ENCODE data around the gene PNPLA5.
"Not testable (repeated sequence)": the region's sequence is repeated elsewhere in the genome, so short reads cannot be mapped to it uniquely, and the experiment has no call there.

The PNPLA5 gene

GRCh38 chr22:43881091-43882061 lies 10.4 kb downstream of the PNPLA5 start:
- no peak for DNase-seq (ENCODE audit: low read depth in 3 of 3, low spot score in 1 of 3)

GRCh38 chr22:43880541-43880991 lies 11.2 kb downstream of the PNPLA5 start:
- no peak for DNase-seq (ENCODE audit: low read depth in 3 of 3, low spot score in 1 of 3)

- DNase-seq (ENCODE audit: low read depth in 3 of 3, low spot score in 1 of 3): no peak
These were observed 11.8 kb downstream of the PNPLA5 start for GRCh38 chr22:43879901-43880540.

- DNase-seq (ENCODE audit: low read depth in 3 of 3, low spot score in 1 of 3): no peak
These were observed 12.8 kb downstream of the PNPLA5 start for GRCh38 chr22:43878831-43879550.

- DNase-seq (ENCODE audit: low read depth in 3 of 3, low spot score in 1 of 3): no peak
These were observed 13.6 kb downstream of the PNPLA5 start for GRCh38 chr22:43878079-43878795.

- DNase-seq (ENCODE audit: low read depth in 3 of 3, low spot score in 1 of 3): no peak
These were observed 14.8 kb downstream of the PNPLA5 start for GRCh38 chr22:43876866-43877509.

- DNase-seq (ENCODE audit: low read depth in 3 of 3, low spot score in 1 of 3): no peak
These were observed 22.0 kb downstream of the PNPLA5 start for GRCh38 chr22:43869799-43870198.

- DNase-seq (ENCODE audit: low read depth in 3 of 3, low spot score in 1 of 3): not testable (repeated sequence)
These were observed 22.8 kb downstream of the PNPLA5 start for GRCh38 chr22:43869001-43869400.

GRCh38 chr22:43867839-43868635 lies 23.8 kb downstream of the PNPLA5 start:
- peak in 1 of 3 donors; percentile 11 for DNase-seq (ENCODE audit: low read depth in 3 of 3, low spot score in 1 of 3)

- no peak for DNase-seq (ENCODE audit: low read depth in 3 of 3, low spot score in 1 of 3)
These were observed 29.0 kb downstream of the PNPLA5 start for GRCh38 chr22:43862882-43863202.

GRCh38 chr22:43862074-43862881 lies 29.5 kb downstream of the PNPLA5 start, which contains the start of gene SULT4A1:
SULT4A1 (minus strand) TSS chr22:43862513; CDS start chr22:43862382, 131 bp downstream.
- DNase-seq (ENCODE audit: low read depth in 3 of 3, low spot score in 1 of 3): no peak

GRCh38 chr22:43861529-43861928 lies 30.3 kb downstream of the PNPLA5 start:
- DNase-seq (ENCODE audit: low read depth in 3 of 3, low spot score in 1 of 3): no peak

GRCh38 chr22:43860831-43861230 lies 31.0 kb downstream of the PNPLA5 start:
- DNase-seq (ENCODE audit: low read depth in 3 of 3, low spot score in 1 of 3): no peak

GRCh38 chr22:43860126-43860525 lies 31.7 kb downstream of the PNPLA5 start:
- no peak for DNase-seq (ENCODE audit: low read depth in 3 of 3, low spot score in 1 of 3)

GRCh38 chr22:43859621-43860020 lies 32.2 kb downstream of the PNPLA5 start:
- no peak for DNase-seq (ENCODE audit: low read depth in 3 of 3, low spot score in 1 of 3)

GRCh38 chr22:43859176-43859575 lies 32.6 kb downstream of the PNPLA5 start:
- DNase-seq (ENCODE audit: low read depth in 3 of 3, low spot score in 1 of 3): no peak

GRCh38 chr22:43858156-43858895 lies 33.5 kb downstream of the PNPLA5 start:
- DNase-seq (ENCODE audit: low read depth in 3 of 3, low spot score in 1 of 3): no peak

- no peak for DNase-seq (ENCODE audit: low read depth in 3 of 3, low spot score in 1 of 3)
These were observed 34.4 kb downstream of the PNPLA5 start for GRCh38 chr22:43857367-43857766.

All from stimulated activated CD4-positive, alpha-beta T cell treated with anti-CD3 and anti-CD28 coated beads, TNF-alpha, amount 100 ng/mL, for 1 hour (primary cell).